Retinal pigment epithelial cell (primary cell): ENCODE measurements around the gene DGKE.

Experiments used
- DNase-seq: peaks from one replicate; pipeline ENCODE4 v3.0.0-alpha.2; 2010; ENCODE audit warnings: low read depth
- H3K4me3 ChIP-seq: 2 replicates; pipeline ENCODE4 v1.5.1; 2011; ENCODE audit warnings: mild to moderate bottlenecking, low read length, control low read depth, moderate library complexity
- TF ChIP-seq, protein P1 (sequence below): conservative IDR thresholded peaks from 2 replicates; pipeline ENCODE4 v1.5.1; 2011; ENCODE audit warnings: low read depth, low read length, control low read depth, inconsistent platforms

DGKE gene

DNA sequence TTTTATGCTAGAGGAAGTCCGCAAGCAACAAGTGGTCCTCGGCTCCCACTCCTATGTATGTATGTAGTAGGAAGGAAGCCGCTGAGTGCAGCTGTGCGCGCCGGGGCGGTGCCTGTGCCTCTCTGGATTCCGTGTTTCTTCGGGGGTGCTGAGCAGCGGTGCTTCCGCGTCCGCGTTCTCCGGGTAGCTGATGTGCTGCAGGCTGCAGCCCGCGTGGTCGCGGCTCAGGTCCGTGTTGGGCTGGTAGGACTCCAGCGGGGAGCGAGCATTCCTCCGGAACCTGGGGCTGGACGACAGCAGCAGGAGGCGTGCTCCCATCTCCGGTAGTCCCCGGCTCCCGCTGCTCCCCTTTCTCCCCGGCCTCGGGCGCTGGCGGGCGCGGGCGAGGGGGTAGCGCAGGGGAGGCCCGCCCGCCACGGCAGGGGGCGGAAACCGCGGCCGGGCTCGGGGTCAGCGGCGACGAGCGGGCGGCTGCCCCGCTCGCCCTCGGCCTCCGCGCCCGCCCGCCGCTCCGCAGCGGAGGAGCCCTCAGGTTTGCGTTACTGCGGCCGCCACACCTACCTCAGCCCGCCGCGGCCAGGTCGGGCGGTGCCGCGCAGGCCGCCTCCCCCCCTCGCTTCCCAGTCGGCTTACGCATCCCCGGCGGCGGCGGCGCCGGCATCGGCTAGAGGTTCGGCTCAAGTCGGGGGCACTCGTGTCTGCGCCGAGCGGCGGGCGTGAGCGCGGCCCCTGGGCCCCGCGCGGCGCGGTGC lies 718 bp upstream of the DGKE start:
- peak overlapping the region; percentile 73 for H3K4me3 ChIP-seq
- no peak for DNase-seq
- TF ChIP-seq, protein P1, sequence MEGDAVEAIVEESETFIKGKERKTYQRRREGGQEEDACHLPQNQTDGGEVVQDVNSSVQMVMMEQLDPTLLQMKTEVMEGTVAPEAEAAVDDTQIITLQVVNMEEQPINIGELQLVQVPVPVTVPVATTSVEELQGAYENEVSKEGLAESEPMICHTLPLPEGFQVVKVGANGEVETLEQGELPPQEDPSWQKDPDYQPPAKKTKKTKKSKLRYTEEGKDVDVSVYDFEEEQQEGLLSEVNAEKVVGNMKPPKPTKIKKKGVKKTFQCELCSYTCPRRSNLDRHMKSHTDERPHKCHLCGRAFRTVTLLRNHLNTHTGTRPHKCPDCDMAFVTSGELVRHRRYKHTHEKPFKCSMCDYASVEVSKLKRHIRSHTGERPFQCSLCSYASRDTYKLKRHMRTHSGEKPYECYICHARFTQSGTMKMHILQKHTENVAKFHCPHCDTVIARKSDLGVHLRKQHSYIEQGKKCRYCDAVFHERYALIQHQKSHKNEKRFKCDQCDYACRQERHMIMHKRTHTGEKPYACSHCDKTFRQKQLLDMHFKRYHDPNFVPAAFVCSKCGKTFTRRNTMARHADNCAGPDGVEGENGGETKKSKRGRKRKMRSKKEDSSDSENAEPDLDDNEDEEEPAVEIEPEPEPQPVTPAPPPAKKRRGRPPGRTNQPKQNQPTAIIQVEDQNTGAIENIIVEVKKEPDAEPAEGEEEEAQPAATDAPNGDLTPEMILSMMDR: no peak

DNA sequence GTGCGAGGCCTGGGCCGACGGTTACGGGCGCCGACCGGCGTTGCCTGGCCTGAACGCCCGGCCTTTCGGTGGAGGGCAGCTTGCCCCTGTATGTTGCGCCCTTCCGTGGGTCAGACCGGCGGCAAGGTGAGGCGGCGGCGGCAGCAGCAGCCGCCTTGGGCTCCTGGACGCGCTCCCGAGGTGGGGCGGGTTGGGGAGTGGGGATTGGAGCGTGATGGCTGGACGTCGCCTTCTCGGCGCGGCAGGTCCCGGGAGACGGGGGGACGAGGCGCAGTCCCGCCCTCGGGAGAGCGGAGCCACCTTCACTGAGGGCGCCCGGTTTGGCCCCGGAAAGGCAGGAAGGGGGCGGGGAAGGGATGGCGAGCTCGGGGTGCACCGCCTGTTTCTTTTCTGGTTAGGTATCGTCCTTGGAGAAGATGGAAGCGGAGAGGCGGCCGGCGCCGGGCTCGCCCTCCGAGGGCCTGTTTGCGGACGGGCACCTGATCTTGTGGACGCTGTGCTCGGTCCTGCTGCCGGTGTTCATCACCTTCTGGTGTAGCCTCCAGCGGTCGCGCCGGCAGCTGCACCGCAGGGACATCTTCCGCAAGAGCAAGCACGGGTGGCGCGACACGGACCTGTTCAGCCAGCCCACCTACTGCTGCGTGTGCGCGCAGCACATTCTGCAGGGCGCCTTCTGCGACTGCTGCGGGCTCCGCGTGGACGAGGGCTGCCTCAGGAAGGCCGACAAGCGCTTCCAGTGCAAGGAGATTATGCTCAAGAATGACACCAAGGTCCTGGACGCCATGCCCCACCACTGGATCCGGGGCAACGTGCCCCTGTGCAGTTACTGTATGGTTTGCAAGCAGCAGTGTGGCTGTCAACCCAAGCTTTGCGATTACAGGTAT lies 671 bp downstream of the DGKE start:
- no peak for DNase-seq
- H3K4me3 ChIP-seq: peak overlapping the region; percentile 60
- TF ChIP-seq, protein P1: no peak

DNA sequence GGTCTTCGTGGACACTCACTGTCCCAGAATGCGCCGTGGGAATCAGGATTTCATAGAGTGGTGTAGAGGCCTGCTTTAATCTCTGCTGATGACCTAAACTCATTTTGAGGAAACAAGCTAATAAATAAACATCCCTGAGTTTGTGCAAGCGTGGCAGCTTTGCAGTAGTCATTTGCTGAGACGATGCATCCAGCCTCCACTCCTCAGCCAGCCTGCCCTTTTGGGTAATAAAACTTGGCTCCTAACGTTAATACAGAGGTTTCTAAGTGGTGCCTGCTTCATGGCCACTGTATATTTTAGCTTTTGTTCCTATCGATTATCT lies 1.3 kb downstream of the DGKE start:
- DNase-seq: no peak
- peak overlapping the region; percentile 60 for H3K4me3 ChIP-seq
- TF ChIP-seq, protein P1: no peak

DNA sequence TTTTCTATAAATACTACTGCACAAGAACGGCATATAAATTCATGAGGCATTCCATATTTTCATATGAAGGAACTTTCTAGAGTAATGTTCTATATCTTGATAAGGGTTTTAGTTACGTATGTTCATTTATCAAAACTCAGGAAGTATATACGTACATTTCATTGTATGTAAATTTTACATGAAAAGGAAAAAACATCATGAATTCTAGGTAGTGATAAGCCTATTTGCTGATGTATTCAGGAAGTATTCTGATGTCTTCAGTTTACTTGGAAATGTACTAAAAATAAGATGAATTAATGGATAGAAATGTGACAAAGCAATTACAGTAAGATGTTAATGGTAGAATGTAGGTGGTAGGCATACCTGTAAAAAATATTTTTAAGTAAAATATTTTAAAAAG lies 4.7 kb downstream of the DGKE start:
- TF ChIP-seq, protein P1: no peak
- DNase-seq: no peak

DNA sequence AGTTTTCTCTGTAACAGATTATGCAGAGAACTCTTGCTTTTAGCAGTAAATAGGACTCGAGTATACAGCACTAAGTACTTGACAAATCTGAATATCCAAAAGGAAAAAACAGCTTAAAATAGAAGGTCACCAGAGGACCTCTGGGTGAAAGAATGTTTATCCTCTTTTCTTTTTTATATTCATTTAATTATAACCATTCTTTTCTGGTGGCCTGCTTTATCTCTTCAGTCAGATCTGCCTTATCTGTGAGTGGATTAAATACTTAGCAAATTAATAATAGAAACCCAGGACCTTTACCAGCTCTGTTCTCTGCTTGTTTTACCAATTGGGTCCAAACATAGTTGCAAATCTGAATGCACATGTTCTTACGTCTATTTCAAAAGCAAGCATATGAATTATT lies 8.6 kb downstream of the DGKE start:
- no peak overlapping the region for H3K4me3 ChIP-seq
- TF ChIP-seq, protein P1: no peak
- DNase-seq: no peak

More for the DNA sequence above, 4.7 kb downstream of the DGKE start:
- no peak overlapping the region for H3K4me3 ChIP-seq

DNA sequence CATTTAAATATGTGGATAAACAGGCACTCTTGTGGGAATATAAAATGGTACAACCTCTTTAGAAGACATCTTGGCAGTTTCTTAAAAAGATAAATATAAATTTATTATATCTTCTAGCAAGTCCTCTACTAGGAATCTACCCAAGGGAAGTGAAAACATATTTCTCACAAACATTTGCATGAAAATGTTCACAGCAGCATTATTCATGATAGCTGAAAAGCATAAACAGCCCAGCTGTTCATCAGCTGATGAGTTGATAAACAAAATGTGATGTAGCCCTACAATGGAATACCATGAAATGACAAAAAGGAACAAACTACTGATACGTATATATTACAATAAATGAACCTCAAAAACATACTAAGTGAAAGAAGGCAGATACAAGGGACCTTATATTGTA lies 12.0 kb downstream of the DGKE start:
- TF ChIP-seq, protein P1: no peak
- no peak overlapping the region for H3K4me3 ChIP-seq
- no peak for DNase-seq
